Nephron progenitor cell (in vitro differentiated cells): Measurements from ENCODE around the gene RNPS1.

Experiments used
- DNase-seq: peaks from one replicate; pipeline ENCODE4 v3.0.0; 2021
- H3K27ac Mint-ChIP-seq: 2 replicates; pipeline ENCODE4 v1.8.0; 2021; ENCODE audit warnings: mild to moderate bottlenecking, moderate library complexity, mixed read lengths
- H3K27me3 Mint-ChIP-seq: 2 replicates; pipeline ENCODE4 v1.8.0; 2021; ENCODE audit warnings: mild to moderate bottlenecking, low read depth, mixed read lengths; ENCODE audit not compliant: poor library complexity
- H3K36me3 Mint-ChIP-seq: 2 replicates; pipeline ENCODE4 v1.8.0; 2021; ENCODE audit warnings: low read depth, mixed read lengths
- H3K4me1 Mint-ChIP-seq: 2 replicates; pipeline ENCODE4 v1.8.0; 2021; ENCODE audit warnings: mixed read lengths
- H3K4me3 Mint-ChIP-seq: 2 replicates; pipeline ENCODE4 v1.8.0; 2021; ENCODE audit warnings: mild to moderate bottlenecking, moderate library complexity, mixed read lengths
- H3K9me3 Mint-ChIP-seq: 2 replicates; pipeline ENCODE4 v1.8.0; 2021; ENCODE audit warnings: mild to moderate bottlenecking, moderate library complexity, mixed read lengths
- TF ChIP-seq, protein P1 (sequence below): fragments of 200-600 bp; sonication (generic); IDR thresholded peaks from 2 replicates; pipeline ENCODE4 v1.5.0; 2021; ENCODE audit warnings: antibody characterized with exemption

RNPS1 gene

DNA sequence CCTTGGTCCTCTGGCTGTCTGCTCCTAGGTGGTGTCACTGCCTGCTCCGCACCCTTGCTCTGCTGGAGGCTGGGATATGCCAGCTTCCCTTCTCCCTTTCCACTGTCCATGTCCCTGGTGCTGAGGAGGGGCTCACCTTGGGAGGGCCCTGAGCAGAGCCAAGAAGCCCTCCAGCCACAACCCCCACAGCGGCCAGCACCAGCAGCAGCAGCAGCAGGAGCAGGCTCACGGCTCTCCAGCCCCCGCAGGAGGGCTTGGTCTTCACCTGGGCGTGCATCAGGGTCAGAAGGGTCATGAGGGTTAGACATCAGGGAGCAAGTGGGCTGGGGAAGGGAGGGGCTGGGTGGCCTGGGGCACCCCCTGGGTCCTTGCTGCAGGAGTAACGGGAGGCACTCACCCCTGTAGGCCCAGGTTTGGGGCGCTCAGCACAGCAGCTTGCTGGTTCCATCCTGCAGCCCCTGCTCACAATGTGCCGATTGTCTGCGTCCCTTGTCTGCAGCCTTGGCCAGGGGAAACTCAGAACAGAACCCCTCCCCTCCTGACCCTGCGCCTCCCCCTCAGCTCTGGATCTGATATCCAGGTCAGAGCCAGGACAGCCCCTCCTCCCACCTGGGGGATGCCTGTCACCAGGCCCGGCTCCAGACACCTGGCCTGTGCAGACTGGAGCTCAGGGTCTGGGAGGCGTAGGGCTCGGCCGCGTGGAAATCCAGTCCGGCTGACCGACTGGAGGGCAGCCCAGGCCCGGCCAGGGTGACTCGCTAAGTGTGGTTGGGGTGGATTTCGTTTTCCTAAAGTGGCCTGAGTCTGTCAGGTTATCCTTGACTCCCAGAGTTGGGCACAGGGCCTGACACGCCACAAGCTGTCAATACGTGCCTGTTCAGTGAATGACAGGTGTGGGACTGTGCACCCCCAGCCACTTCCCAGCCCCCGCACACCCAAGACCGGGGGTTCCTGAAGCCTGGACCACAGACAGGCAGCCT is 57.2 kb downstream of the RNPS1 start, which contains the start of gene BRICD5:
Gene BRICD5, minus strand, starts transcription at position 478 of the 980 bp plus-strand sequence. Its CDS starts 30 bp downstream, at position 448.
- TF ChIP-seq, protein P1, sequence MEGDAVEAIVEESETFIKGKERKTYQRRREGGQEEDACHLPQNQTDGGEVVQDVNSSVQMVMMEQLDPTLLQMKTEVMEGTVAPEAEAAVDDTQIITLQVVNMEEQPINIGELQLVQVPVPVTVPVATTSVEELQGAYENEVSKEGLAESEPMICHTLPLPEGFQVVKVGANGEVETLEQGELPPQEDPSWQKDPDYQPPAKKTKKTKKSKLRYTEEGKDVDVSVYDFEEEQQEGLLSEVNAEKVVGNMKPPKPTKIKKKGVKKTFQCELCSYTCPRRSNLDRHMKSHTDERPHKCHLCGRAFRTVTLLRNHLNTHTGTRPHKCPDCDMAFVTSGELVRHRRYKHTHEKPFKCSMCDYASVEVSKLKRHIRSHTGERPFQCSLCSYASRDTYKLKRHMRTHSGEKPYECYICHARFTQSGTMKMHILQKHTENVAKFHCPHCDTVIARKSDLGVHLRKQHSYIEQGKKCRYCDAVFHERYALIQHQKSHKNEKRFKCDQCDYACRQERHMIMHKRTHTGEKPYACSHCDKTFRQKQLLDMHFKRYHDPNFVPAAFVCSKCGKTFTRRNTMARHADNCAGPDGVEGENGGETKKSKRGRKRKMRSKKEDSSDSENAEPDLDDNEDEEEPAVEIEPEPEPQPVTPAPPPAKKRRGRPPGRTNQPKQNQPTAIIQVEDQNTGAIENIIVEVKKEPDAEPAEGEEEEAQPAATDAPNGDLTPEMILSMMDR: no peak
- peaks cover 53% of the 10 kb centered on the region for H3K4me1 Mint-ChIP-seq
- no peak for DNase-seq
- H3K9me3 Mint-ChIP-seq: no peaks in the 10 kb centered on the region
- peak within 1 kb of the TSS; percentile 32 for H3K27ac Mint-ChIP-seq
- H3K27me3 Mint-ChIP-seq: no peaks in the 10 kb centered on the region
- peak within 1 kb of the TSS; percentile 23 for H3K4me3 Mint-ChIP-seq
- peaks cover 12% of the 10 kb centered on the region for H3K36me3 Mint-ChIP-seq

DNA sequence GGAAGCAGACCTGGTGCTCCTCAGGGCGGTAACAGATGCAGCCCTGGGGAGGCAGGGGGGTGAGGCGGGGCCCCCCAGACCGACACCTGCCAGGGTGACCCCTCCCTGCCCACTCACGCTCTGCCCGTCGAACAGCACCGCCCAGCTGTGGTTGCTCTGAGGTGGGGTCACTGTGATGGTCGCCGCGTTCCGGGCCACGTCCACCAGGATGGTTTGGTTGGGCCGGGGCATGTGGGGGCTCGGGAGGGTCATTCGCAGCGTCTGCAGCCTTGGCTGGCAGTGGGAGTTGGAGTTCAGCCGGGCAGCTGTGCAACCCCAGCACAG is 58.0 kb downstream of the RNPS1 start:
- Mint-ChIP-seq H3K4me3 (no peak overlapping the region), H3K9me3 (no peaks in the 10 kb centered on the region), H3K4me1 (peaks cover 49% of the 10 kb centered on the region), H3K27me3 (no peaks in the 10 kb centered on the region), H3K36me3 (peaks cover 12% of the 10 kb centered on the region), H3K27ac (no peak overlapping the region)
- no peak for DNase-seq
- TF ChIP-seq, protein P1: no peak

DNA sequence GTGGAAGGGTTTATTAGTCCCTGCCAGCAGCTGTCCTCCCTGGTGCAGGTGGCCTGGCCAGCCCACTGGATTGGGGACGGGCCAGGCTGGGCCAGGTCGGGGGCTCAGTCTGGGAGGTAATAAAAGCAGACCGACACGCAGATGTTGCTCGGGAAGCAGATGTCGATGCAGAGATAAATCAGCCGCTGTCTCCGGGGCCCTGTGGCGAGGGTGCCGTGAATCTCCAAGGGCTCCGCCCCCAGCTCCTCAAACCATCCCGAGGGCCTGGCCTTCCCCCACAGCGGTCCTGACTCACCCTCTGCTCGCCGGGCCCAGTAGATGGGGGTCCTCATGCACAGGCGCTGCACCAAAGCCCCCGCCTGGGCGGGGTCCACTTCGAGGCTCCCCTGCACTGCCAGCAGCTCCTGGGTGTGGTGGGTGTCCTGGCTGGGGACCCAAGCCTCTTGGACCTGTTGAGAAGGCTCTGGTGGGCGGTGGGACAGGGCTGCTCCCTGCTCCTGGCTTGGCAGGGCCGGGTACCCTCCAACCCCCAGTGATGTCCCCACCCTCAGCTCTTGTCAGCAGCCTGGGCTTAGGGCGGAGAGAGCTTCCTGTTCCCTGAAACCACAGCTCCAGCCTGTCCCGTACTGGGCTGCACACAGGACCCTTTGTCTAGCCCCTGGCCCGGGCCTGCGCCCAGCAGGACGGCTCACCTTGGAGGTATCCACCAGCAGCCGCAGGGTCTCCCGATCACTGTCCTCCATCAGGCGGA is 58.5 kb downstream of the RNPS1 start:
- no peak overlapping the region for H3K27ac Mint-ChIP-seq
- peaks cover 53% of the 10 kb centered on the region for H3K4me1 Mint-ChIP-seq
- TF ChIP-seq, protein P1: no peak
- DNase-seq: no peak
- no peaks in the 10 kb centered on the region for H3K9me3 Mint-ChIP-seq
- H3K4me3 Mint-ChIP-seq: no peak overlapping the region
- H3K36me3 Mint-ChIP-seq: peaks cover 12% of the 10 kb centered on the region
- H3K27me3 Mint-ChIP-seq: peaks cover 3% of the 10 kb centered on the region

DNA sequence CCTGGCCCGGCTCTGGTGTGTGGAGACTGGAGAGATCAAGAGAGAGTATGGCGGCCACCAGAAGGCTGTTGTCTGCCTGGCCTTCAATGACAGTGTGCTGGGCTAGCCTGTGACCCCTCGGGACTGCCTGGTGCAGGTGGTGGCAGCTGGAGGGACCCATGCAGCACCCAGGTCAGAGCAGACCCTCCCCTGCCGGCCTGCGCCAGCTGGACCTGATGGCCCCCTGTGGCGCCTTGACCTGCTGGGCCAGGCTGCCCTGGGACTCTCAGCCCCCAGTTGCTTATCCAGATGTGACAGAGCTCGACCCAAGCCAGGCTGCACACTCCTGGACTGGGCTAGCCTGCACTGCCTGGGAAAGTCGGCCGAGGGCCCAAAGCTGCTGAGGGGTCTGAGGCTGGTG is 59.2 kb downstream of the RNPS1 start:
- Mint-ChIP-seq H3K9me3 (peaks cover under 1% of the 10 kb centered on the region), H3K4me3 (no peak overlapping the region), H3K4me1 (peaks cover 56% of the 10 kb centered on the region), H3K27ac (no peak overlapping the region), H3K27me3 (peaks cover 5% of the 10 kb centered on the region), H3K36me3 (peaks cover 12% of the 10 kb centered on the region)
- DNase-seq: no peak
- TF ChIP-seq, protein P1: no peak

DNA sequence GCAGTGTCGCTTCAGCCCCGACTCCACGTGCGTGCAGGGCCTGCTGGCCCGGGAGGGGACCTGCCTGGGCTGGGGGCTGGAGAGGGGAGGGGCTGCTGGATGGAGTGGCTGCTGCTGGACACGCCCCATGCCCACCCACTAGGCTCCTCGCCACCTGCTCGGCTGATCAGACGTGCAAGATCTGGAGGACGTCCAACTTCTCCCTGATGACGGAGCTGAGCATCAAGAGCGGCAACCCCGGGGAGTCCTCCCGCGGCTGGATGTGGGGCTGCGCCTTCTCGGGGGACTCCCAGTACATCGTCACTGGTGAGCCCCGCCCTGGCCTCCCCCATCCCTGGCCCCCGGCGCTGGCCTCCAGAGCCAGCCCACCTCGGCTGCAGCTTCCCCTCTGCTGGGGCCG is 59.6 kb downstream of the RNPS1 start:
- Mint-ChIP-seq H3K4me3 (no peak overlapping the region), H3K27ac (no peak overlapping the region), H3K9me3 (peaks cover 5% of the 10 kb centered on the region), H3K36me3 (peaks cover 12% of the 10 kb centered on the region), H3K4me1 (peaks cover 51% of the 10 kb centered on the region), H3K27me3 (peaks cover 9% of the 10 kb centered on the region)
- DNase-seq: no peak
- TF ChIP-seq, protein P1: no peak
